ENCODE results near the gene BIK. TPM values are rescaled to one million over a fixed set of nuclear protein-coding genes. Genes with fewer than 3 reads are reported as not detected.

BIK gene
- total RNA-seq, 1 experiment from 2014 or later: 3.2 TPM

GRCh38 chr22:43110927-43111623, 525 bp downstream of the BIK start:
- Mint-ChIP-seq H3K4me3 (peak overlapping the region; percentile 69), H3K9me3 (no peaks in the 10 kb centered on the region), H3K27ac (no peak overlapping the region), H3K36me3 (no peaks in the 10 kb centered on the region), H3K27me3 (ENCODE audit: low read depth) (peaks cover 76% of the 10 kb centered on the region), H3K4me1 (peaks cover 10% of the 10 kb centered on the region; the same call in 1 of the 2 replicates)
- ChIA-PET POLR2A (interaction anchor here (0.6 kb wide), 1 partner anchor 23 kb away, joined by 5 read pairs; no protein-coding TSS in a partner anchor), CTCF (interaction anchor here (0.7 to 2.3 kb wide), 4 partner anchors 32 to 118 kb away, joined by 3 to 5 read pairs (median 4); partner anchors contain the start of gene MCAT)
- DNase-seq (ENCODE audit: low spot score) (peak; percentile 45), ATAC-seq (peak; percentile 37)
- TF ChIP-seq, protein P1, sequence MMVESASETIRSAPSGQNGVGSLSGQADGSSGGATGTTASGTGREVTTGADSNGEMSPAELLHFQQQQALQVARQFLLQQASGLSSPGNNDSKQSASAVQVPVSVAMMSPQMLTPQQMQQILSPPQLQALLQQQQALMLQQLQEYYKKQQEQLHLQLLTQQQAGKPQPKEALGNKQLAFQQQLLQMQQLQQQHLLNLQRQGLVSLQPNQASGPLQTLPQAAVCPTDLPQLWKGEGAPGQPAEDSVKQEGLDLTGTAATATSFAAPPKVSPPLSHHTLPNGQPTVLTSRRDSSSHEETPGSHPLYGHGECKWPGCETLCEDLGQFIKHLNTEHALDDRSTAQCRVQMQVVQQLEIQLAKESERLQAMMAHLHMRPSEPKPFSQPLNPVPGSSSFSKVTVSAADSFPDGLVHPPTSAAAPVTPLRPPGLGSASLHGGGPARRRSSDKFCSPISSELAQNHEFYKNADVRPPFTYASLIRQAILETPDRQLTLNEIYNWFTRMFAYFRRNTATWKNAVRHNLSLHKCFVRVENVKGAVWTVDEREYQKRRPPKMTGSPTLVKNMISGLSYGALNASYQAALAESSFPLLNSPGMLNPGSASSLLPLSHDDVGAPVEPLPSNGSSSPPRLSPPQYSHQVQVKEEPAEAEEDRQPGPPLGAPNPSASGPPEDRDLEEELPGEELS (CRISPR knock-in tag; IDR thresholded peaks at IDR 0.05): no peak
- TF ChIP-seq ZNF219 (CRISPR knock-in tag; IDR thresholded peaks at IDR 0.05; ENCODE audit: borderline replicate concordance) (no peak), HMGXB4 (CRISPR knock-in tag; IDR thresholded peaks at IDR 0.05) (peak; percentile 86; the same call in 1 of the 2 replicates), CBFB (CRISPR knock-in tag; IDR thresholded peaks at IDR 0.05; ENCODE audit: low read depth) (no peak), KAT7 (CRISPR knock-in tag; IDR thresholded peaks at IDR 0.05; ENCODE audit: borderline replicate concordance) (no peak), GRHL2 (CRISPR knock-in tag; IDR thresholded peaks at IDR 0.05; ENCODE audit: insufficient replicate concordance, severe bottlenecking) (no peak), NFATC4 (CRISPR knock-in tag; IDR thresholded peaks at IDR 0.05) (no peak), ESRRA (CRISPR knock-in tag; IDR thresholded peaks at IDR 0.05; ENCODE audit: borderline replicate concordance) (peak; percentile 63; the same call in 1 of the 2 replicates), PRDM15 (CRISPR knock-in tag; IDR thresholded peaks at IDR 0.05) (peak; percentile 97), MYBL2 (CRISPR knock-in tag; IDR thresholded peaks at IDR 0.05) (no peak), TCF7 (CRISPR knock-in tag; IDR thresholded peaks at IDR 0.05; ENCODE audit: low read depth) (no peak), GTF2I (CRISPR knock-in tag; conservative IDR thresholded peaks at IDR 0.05) (0 out of 2 replicates have a peak, but pooled peaks have one; percentile 62), ATF2 (CRISPR knock-in tag; IDR thresholded peaks at IDR 0.05; ENCODE audit: borderline replicate concordance, low read depth) (no peak), PRRX2 (CRISPR knock-in tag; IDR thresholded peaks at IDR 0.05) (no peak)
- TF ChIP-seq, protein P2, sequence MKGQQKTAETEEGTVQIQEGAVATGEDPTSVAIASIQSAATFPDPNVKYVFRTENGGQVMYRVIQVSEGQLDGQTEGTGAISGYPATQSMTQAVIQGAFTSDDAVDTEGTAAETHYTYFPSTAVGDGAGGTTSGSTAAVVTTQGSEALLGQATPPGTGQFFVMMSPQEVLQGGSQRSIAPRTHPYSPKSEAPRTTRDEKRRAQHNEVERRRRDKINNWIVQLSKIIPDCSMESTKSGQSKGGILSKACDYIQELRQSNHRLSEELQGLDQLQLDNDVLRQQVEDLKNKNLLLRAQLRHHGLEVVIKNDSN (CRISPR knock-in tag; IDR thresholded peaks at IDR 0.05): no peak
- TF ChIP-seq, protein P3, sequence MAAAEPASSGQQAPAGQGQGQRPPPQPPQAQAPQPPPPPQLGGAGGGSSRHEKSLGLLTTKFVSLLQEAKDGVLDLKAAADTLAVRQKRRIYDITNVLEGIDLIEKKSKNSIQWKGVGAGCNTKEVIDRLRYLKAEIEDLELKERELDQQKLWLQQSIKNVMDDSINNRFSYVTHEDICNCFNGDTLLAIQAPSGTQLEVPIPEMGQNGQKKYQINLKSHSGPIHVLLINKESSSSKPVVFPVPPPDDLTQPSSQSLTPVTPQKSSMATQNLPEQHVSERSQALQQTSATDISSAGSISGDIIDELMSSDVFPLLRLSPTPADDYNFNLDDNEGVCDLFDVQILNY (CRISPR knock-in tag; IDR thresholded peaks at IDR 0.05): no peak
- TF ChIP-seq, protein P4, sequence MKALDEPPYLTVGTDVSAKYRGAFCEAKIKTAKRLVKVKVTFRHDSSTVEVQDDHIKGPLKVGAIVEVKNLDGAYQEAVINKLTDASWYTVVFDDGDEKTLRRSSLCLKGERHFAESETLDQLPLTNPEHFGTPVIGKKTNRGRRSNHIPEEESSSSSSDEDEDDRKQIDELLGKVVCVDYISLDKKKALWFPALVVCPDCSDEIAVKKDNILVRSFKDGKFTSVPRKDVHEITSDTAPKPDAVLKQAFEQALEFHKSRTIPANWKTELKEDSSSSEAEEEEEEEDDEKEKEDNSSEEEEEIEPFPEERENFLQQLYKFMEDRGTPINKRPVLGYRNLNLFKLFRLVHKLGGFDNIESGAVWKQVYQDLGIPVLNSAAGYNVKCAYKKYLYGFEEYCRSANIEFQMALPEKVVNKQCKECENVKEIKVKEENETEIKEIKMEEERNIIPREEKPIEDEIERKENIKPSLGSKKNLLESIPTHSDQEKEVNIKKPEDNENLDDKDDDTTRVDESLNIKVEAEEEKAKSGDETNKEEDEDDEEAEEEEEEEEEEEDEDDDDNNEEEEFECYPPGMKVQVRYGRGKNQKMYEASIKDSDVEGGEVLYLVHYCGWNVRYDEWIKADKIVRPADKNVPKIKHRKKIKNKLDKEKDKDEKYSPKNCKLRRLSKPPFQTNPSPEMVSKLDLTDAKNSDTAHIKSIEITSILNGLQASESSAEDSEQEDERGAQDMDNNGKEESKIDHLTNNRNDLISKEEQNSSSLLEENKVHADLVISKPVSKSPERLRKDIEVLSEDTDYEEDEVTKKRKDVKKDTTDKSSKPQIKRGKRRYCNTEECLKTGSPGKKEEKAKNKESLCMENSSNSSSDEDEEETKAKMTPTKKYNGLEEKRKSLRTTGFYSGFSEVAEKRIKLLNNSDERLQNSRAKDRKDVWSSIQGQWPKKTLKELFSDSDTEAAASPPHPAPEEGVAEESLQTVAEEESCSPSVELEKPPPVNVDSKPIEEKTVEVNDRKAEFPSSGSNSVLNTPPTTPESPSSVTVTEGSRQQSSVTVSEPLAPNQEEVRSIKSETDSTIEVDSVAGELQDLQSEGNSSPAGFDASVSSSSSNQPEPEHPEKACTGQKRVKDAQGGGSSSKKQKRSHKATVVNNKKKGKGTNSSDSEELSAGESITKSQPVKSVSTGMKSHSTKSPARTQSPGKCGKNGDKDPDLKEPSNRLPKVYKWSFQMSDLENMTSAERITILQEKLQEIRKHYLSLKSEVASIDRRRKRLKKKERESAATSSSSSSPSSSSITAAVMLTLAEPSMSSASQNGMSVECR (CRISPR knock-in tag; IDR thresholded peaks at IDR 0.05; ENCODE audit: borderline replicate concordance): no peak; the same call in 1 of the 2 replicates
- TF ChIP-seq, protein P5, sequence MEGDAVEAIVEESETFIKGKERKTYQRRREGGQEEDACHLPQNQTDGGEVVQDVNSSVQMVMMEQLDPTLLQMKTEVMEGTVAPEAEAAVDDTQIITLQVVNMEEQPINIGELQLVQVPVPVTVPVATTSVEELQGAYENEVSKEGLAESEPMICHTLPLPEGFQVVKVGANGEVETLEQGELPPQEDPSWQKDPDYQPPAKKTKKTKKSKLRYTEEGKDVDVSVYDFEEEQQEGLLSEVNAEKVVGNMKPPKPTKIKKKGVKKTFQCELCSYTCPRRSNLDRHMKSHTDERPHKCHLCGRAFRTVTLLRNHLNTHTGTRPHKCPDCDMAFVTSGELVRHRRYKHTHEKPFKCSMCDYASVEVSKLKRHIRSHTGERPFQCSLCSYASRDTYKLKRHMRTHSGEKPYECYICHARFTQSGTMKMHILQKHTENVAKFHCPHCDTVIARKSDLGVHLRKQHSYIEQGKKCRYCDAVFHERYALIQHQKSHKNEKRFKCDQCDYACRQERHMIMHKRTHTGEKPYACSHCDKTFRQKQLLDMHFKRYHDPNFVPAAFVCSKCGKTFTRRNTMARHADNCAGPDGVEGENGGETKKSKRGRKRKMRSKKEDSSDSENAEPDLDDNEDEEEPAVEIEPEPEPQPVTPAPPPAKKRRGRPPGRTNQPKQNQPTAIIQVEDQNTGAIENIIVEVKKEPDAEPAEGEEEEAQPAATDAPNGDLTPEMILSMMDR (IDR thresholded peaks at IDR 0.05): no peak

Data from WTC11 (cell line).